Chondrocyte (in vitro differentiated cells): ENCODE data around the gene DYNLT2. TPM values are rescaled to one million over a fixed set of nuclear protein-coding genes. Genes with fewer than 3 reads are reported as not detected.

Experiments
- DNase-seq: peaks from one replicate; pipeline ENCODE4 v3.0.0; 2021; ENCODE audit warnings: mixed read lengths, low spot score
- H3K27ac Mint-ChIP-seq: one replicate; pipeline ENCODE4 v1.8.0; 2021; ENCODE audit warnings: mild to moderate bottlenecking, moderate library complexity, mixed read lengths; ENCODE audit not compliant: unreplicated experiment
- H3K27me3 Mint-ChIP-seq: 2 replicates; pipeline ENCODE4 v1.8.0; 2021; ENCODE audit warnings: low read depth, mixed read lengths
- H3K36me3 Mint-ChIP-seq: 2 replicates; pipeline ENCODE4 v1.8.0; 2021; ENCODE audit warnings: low read depth, mixed read lengths
- H3K4me1 Mint-ChIP-seq: 2 replicates; pipeline ENCODE4 v1.8.0; 2021; ENCODE audit warnings: low read depth, mild to moderate bottlenecking, mixed read lengths
- H3K4me3 Mint-ChIP-seq: one replicate; pipeline ENCODE4 v1.8.0; 2021; ENCODE audit warnings: mild to moderate bottlenecking, moderate library complexity, mixed read lengths; ENCODE audit not compliant: unreplicated experiment
- H3K9me3 Mint-ChIP-seq: 2 replicates; pipeline ENCODE4 v1.8.0; 2021; ENCODE audit warnings: low read depth, mixed read lengths
- total RNA-seq: library from RNA; stranded (reverse); gene quantifications from 3 replicates; pipeline ENCODE4 v1.2.1, GENCODE V29; 2021
- TF ChIP-seq, protein P1 (sequence below): fragments of 200-600 bp; sonication (generic); IDR thresholded peaks from 2 replicates; pipeline ENCODE4 v1.5.0; 2021; ENCODE audit warnings: antibody characterized with exemption, mild to moderate bottlenecking, moderate library complexity

The DYNLT2 gene
- total RNA-seq, 1 donor from 2014 or later, result 0.85 TPM

DNA sequence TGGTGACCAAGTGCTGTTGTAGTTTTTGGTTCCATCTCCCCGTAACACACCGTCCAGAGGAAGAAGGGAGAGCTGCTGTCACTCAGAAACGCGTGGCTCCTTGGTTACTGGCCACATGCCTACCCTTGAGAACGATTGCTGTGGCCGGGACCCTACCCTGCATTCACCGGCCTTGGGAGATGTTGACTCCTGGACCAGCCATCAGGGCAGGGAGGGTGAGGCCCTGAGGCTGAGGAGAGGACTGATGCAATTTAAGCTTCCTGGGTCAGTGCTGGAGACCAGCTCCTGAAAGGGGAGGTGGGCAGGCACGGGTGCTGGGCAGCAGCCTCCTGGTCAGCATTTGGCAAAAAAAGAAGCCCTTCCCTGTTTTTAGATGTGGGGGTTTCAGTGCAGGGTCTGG, 31.6 kb upstream of the DYNLT2 start:
- no peak overlapping the region for H3K27ac Mint-ChIP-seq
- no peaks in the 10 kb centered on the region for H3K9me3 Mint-ChIP-seq
- no peak for DNase-seq
- no peak overlapping the region for H3K4me3 Mint-ChIP-seq
- H3K36me3 Mint-ChIP-seq, result peaks cover 11% of the 10 kb centered on the region
- H3K4me1 Mint-ChIP-seq, result peaks cover 44% of the 10 kb centered on the region
- TF ChIP-seq, protein P1, sequence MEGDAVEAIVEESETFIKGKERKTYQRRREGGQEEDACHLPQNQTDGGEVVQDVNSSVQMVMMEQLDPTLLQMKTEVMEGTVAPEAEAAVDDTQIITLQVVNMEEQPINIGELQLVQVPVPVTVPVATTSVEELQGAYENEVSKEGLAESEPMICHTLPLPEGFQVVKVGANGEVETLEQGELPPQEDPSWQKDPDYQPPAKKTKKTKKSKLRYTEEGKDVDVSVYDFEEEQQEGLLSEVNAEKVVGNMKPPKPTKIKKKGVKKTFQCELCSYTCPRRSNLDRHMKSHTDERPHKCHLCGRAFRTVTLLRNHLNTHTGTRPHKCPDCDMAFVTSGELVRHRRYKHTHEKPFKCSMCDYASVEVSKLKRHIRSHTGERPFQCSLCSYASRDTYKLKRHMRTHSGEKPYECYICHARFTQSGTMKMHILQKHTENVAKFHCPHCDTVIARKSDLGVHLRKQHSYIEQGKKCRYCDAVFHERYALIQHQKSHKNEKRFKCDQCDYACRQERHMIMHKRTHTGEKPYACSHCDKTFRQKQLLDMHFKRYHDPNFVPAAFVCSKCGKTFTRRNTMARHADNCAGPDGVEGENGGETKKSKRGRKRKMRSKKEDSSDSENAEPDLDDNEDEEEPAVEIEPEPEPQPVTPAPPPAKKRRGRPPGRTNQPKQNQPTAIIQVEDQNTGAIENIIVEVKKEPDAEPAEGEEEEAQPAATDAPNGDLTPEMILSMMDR, result no peak
- H3K27me3 Mint-ChIP-seq, result no peaks in the 10 kb centered on the region

DNA sequence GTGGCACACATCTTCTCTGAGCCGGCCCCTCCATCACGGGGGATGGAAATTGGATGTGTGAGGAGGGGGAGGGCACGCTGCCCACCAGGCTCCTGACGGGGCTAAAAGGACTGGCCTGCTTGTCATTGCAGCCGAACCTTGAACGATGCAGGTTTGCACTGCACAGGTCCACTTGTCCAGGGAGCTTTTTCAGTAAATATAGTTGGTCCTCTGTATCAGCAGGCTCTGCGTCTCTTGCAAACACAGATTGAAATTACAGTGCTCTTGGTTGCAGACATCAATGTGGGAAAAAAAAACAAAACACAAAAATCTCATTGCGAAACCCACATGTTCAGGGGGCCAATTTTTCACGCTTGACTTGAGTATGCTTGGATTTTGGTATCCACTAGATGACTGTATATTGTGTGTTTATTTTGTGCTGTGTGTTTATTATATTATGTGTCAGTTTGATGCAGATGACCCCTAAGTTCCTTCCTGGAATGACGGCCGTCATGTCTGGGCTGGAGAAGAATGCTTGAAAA, 29.3 kb upstream of the DYNLT2 start:
- Mint-ChIP-seq H3K27me3 (no peaks in the 10 kb centered on the region), H3K4me3 (no peak overlapping the region), H3K27ac (no peak overlapping the region), H3K9me3 (no peaks in the 10 kb centered on the region), H3K36me3 (peaks cover 22% of the 10 kb centered on the region), H3K4me1 (peaks cover 44% of the 10 kb centered on the region)
- DNase-seq, result no peak
- TF ChIP-seq, protein P1, result no peak

DNA sequence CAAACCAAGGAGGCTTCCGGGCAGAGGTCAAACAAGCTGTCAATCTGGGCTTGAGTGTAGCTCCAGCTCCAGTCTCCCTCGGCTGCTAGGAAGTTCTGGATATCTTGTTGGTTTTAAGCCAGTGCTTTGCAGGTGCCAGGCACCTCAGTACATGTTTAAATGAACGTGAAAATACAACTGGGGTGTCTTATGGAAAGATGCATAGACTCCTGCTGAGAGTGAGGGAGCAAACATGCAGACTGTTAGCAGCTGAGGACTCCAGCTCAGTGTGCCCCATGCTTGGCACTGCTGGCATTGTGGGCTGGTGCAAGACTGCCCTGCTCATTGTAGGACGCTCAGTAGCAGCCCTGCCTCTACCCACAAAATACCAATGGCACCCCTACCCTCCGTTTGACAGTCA, 28.5 kb upstream of the DYNLT2 start:
- no peak for DNase-seq
- no peaks in the 10 kb centered on the region for H3K9me3 Mint-ChIP-seq

DNA sequence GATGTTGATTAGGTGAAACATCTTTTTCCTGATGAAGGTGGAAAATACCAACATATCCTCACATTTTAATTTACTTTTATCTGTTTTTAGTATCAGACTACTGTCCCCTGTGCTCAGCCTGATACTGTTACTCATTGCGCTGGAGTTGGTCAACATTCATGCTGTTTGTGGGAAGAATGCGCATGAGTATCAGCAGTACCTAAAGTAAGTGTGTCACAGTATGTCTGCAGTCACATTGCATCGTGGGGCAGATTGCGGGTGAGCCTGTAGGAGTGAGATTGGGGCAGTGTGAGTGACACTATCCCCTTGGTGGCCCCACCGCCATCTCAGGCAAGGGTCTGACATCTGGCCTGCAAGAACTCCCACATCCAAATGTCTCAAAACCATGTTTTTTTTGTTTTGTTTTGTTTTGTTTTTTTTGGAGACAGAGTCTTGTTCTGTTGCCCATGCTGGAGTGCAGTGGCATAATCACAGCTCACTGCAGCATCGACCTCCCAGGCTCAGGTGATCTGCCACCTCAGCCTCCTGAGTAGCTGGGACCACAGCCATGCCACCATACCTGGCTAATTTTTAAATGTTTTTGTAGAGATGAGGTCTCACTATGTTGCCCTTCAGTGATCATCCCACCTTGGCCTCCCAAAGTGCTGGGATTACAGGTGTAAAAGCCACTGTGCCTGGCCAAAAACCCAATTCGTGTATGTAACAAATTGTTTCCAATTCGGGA, 27.9 kb upstream of the DYNLT2 start:
- Mint-ChIP-seq H3K4me3 (no peak overlapping the region), H3K27ac (no peak overlapping the region), H3K9me3 (no peaks in the 10 kb centered on the region), H3K36me3 (peaks cover 26% of the 10 kb centered on the region), H3K27me3 (no peaks in the 10 kb centered on the region), H3K4me1 (peaks cover 42% of the 10 kb centered on the region)
- no peak for DNase-seq
- TF ChIP-seq, protein P1, result no peak

More for the DNA sequence above, 28.5 kb upstream of the DYNLT2 start:
- H3K4me3 Mint-ChIP-seq, result no peak overlapping the region
- H3K36me3 Mint-ChIP-seq, result peaks cover 26% of the 10 kb centered on the region
- H3K27ac Mint-ChIP-seq, result no peak overlapping the region
- peaks cover 44% of the 10 kb centered on the region for H3K4me1 Mint-ChIP-seq
- TF ChIP-seq, protein P1, result no peak
- no peaks in the 10 kb centered on the region for H3K27me3 Mint-ChIP-seq

DNA sequence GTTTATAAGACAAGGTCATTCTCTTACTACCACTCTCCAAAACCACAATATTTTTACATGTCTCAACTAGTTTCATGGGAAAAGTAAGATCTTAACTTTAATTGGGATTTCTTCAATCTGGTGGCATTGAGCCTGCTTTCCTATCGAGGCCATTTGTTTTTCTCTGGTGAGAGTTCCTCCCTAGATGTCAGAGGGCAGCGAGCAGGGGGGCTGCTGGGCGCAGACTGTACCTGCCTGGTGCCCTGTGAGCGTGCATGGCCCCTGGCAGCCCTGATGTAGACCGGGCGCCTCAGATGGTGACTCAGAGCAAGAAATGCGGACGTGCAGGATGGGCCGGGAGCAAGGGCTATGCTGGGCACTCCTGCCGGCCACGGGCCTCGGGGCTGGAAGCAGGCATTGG, 27.3 kb upstream of the DYNLT2 start:
- DNase-seq, result no peak
- Mint-ChIP-seq H3K27me3 (no peaks in the 10 kb centered on the region), H3K4me3 (no peak overlapping the region)

More for the DNA sequence above, 27.3 kb upstream of the DYNLT2 start:
- H3K9me3 Mint-ChIP-seq, result no peaks in the 10 kb centered on the region
- no peak overlapping the region for H3K27ac Mint-ChIP-seq
- H3K4me1 Mint-ChIP-seq, result peaks cover 36% of the 10 kb centered on the region
- peaks cover 25% of the 10 kb centered on the region for H3K36me3 Mint-ChIP-seq
- TF ChIP-seq, protein P1, result no peak
